ENCODE measurements around the gene KANSL1. TPM values are rescaled to one million over a fixed set of nuclear protein-coding genes. Genes with fewer than 3 reads are reported as not detected.

The KANSL1 gene
- total and polyA plus RNA-seq, 2 experiments from 2014 or later: 12.2 to 38.2 TPM

DNA sequence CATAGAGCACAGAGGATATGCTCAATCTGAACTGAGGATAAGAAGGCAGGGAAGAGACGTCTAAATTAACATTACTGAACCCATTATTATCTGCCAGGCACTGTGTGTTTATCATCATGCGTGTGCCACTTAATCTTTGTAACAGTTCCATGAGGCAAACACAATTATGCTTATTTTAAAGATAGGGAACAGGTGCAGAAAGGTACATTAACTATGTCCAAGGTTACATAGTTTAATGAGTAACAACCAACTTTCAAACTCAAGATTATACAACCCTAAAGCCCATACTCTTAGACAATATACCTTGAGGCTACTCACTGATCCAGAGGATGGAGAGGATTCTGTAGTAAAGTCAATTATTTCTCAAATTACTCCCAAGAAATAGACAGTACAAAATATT is 151.0 kb downstream of the KANSL1 start:
- Histone ChIP-seq H3K9me3 (ENCODE audit: low read depth) (no peaks in the 10 kb centered on the region), H3K4me1 (ENCODE audit: insufficient read depth) (peaks cover 4% of the 10 kb centered on the region; the same call in 1 of the 2 replicates), H2AFZ (no peak overlapping the region), H3K27ac (no peak overlapping the region), H3F3A (ENCODE audit: insufficient read depth) (peaks cover 11% of the 10 kb centered on the region), H3K36me3 (ENCODE audit: low read depth) (peaks cover 50% of the 10 kb centered on the region), H3K4me3 (no peak overlapping the region), H3K9me2 (ENCODE audit: insufficient read depth) (no peaks in the 10 kb centered on the region), H3K9ac (no peak overlapping the region), H3K4me2 (ENCODE audit: unreplicated experiment) (no peak overlapping the region), H3K79me2 (ENCODE audit: insufficient read depth) (peaks cover 40% of the 10 kb centered on the region), H4K20me1 (ENCODE audit: insufficient read depth) (no peaks in the 10 kb centered on the region), H3K27me3 (replicated peaks; ENCODE audit: insufficient read depth) (no peaks in the 10 kb centered on the region)
- 81 to 87% methylated on average over 2 of the region's 2 CpGs for WGBS, 2 experiments (ENCODE audit: low coverage in 1 of 2, low lambda C conversion rate in 2 of 2, missing lambda C conversion rate in 2 of 2)
- in situ Hi-C loops (cut with MboI): loop anchor here (10.0 kb wide), 1 partner anchor 63 kb away; no protein-coding TSS in a partner anchor
- no peak for DNase-seq
- TF ChIP-seq EZH2 (IDR thresholded peaks at IDR 0.05; ENCODE audit: insufficient read depth, poor library complexity, severe bottlenecking) (no peak), EZH2phosphoT487 (IDR thresholded peaks at IDR 0.05; ENCODE audit: insufficient read depth, low read depth) (no peak)

DNA sequence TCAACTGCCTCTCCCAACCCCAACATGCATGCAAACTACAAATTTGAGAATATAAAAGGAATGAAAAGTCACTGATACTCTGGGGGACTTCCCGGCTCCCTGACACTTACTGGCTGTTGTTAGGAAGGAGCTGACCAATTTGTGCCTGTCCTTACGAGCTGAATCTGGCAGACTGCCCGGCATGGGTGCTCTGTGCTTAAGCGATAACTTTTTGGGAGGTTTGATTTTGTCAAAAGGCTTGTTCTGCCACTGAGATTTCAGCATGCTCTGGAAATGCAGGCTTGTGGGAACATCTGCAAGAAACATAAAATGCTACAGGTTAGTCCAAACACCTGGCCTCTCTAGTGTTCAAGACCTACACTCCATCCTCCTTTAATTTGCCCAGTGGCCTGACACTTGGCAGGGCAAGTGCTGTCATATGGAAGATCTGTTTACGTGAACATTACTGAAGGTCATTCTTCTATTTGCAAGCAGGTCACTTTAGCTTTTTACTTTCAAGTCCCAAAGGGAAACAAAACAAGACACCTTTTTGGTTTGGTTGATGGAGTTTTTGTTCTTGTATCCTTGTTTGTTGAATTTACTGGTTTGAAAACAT is 153.5 kb downstream of the KANSL1 start:
- in situ Hi-C loops (cut with MboI): loop anchor here (10.0 kb wide), 2 partner anchors 65 to 175 kb away; no protein-coding TSS in a partner anchor

DNA sequence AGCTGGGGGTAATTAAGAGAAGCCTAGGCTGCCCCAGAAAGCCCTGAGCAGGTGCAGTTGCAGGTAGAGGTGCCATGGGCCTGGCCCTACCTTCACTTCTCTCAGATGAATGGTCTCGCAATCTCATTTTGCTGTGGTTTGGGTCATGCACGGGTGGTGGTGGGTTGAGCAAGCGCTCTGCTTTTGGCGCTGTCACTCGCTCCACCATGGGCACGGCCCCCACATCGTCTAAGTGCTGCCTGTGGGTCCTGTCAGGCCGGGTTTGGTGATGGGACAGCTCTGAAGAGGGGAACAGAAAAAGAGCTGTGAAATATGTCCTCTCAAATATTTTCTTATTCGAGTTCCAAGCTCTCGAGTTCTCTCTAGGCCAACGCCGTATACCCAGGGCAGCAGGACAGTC is 154.3 kb downstream of the KANSL1 start:
- TF ChIP-seq EZH2phosphoT487 (IDR thresholded peaks at IDR 0.05; ENCODE audit: insufficient read depth, low read depth): no peak
- TF ChIP-seq EZH2 (IDR thresholded peaks at IDR 0.05; ENCODE audit: insufficient read depth, poor library complexity, severe bottlenecking): no peak
- Histone ChIP-seq H3K27ac (no peak overlapping the region), H3K9me3 (ENCODE audit: low read depth) (no peaks in the 10 kb centered on the region), H4K20me1 (ENCODE audit: insufficient read depth) (no peaks in the 10 kb centered on the region), H3K79me2 (ENCODE audit: insufficient read depth) (peaks cover 24% of the 10 kb centered on the region), H3K4me3 (no peak overlapping the region), H3K36me3 (ENCODE audit: low read depth) (peaks cover 68% of the 10 kb centered on the region), H2AFZ (no peak overlapping the region), H3K4me2 (ENCODE audit: unreplicated experiment) (no peak overlapping the region), H3K27me3 (replicated peaks; ENCODE audit: insufficient read depth) (no peaks in the 10 kb centered on the region), H3K9ac (no peak overlapping the region), H3K9me2 (ENCODE audit: insufficient read depth) (no peaks in the 10 kb centered on the region), H3F3A (ENCODE audit: insufficient read depth) (no peaks in the 10 kb centered on the region), H3K4me1 (ENCODE audit: insufficient read depth) (peaks cover 1% of the 10 kb centered on the region; the same call in 1 of the 2 replicates)
- WGBS, 2 experiments (ENCODE audit: low coverage in 1 of 2, low lambda C conversion rate in 2 of 2, missing lambda C conversion rate in 2 of 2): 97 to 99% methylated on average over 12 of the region's 12 CpGs
- in situ Hi-C loops (cut with MboI): loop anchor here (10.0 kb wide), 1 partner anchor 176 kb away; no protein-coding TSS in a partner anchor
- no peak for DNase-seq

More for the DNA sequence above, 153.5 kb downstream of the KANSL1 start:
- peaks cover 62% of the 10 kb centered on the region for H3K36me3 ChIP-seq (ENCODE audit: low read depth)
- no peak overlapping the region for H3K4me3 ChIP-seq
- H3K27ac ChIP-seq: no peak overlapping the region
- H3F3A ChIP-seq (ENCODE audit: insufficient read depth): peaks cover 3% of the 10 kb centered on the region; the same call in 1 of the 2 replicates
- H3K79me2 ChIP-seq (ENCODE audit: insufficient read depth): peaks cover 28% of the 10 kb centered on the region
- no peaks in the 10 kb centered on the region for H3K9me3 ChIP-seq (ENCODE audit: low read depth)
- no peaks in the 10 kb centered on the region for H4K20me1 ChIP-seq (ENCODE audit: insufficient read depth)
- no peak for DNase-seq
- TF ChIP-seq EZH2phosphoT487 (IDR thresholded peaks at IDR 0.05; ENCODE audit: insufficient read depth, low read depth): no peak
- TF ChIP-seq EZH2 (IDR thresholded peaks at IDR 0.05; ENCODE audit: insufficient read depth, poor library complexity, severe bottlenecking): no peak
- H3K27me3 ChIP-seq (replicated peaks; ENCODE audit: insufficient read depth): no peaks in the 10 kb centered on the region
- H3K4me2 ChIP-seq (ENCODE audit: unreplicated experiment): no peak overlapping the region
- peaks cover 4% of the 10 kb centered on the region; the same call in 1 of the 2 replicates for H3K4me1 ChIP-seq (ENCODE audit: insufficient read depth)
- 82% methylated on average over 5 of the region's 5 CpGs for WGBS, 2 experiments (ENCODE audit: low coverage in 1 of 2, low lambda C conversion rate in 2 of 2, missing lambda C conversion rate in 2 of 2)
- no peak overlapping the region for H2AFZ ChIP-seq
- H3K9ac ChIP-seq: no peak overlapping the region
- no peaks in the 10 kb centered on the region for H3K9me2 ChIP-seq (ENCODE audit: insufficient read depth)

DNA sequence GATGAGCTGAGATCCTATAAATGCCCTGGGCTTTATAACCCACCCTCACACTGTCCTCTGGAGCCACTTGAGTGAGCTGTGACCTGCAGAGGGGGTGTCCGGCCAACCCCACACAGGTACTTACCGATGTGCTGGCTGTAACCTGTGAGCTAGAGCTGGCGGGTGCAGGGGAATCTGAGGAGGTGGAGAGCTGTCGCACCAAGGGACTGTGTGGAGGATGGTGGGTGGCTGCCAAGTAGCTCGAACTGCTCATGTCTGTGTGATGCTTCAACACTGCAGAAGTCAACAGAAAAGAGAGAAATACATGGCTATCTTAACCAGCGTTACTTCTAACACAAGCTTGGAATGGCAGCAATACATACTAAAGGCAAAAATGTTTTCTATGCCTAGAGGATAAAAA is 154.8 kb downstream of the KANSL1 start:
- H2AFZ ChIP-seq: no peak overlapping the region
- H3K79me2 ChIP-seq (ENCODE audit: insufficient read depth): peaks cover 19% of the 10 kb centered on the region
- H3K27ac ChIP-seq: no peak overlapping the region
- 82 to 84% methylated on average over 6 of the region's 6 CpGs for WGBS, 2 experiments (ENCODE audit: low coverage in 1 of 2, low lambda C conversion rate in 2 of 2, missing lambda C conversion rate in 2 of 2)
- no peak for DNase-seq
- H3K9me2 ChIP-seq (ENCODE audit: insufficient read depth): no peaks in the 10 kb centered on the region
- no peaks in the 10 kb centered on the region for H3K9me3 ChIP-seq (ENCODE audit: low read depth)
- H3K9ac ChIP-seq: no peak overlapping the region
- no peak for TF ChIP-seq EZH2phosphoT487 (IDR thresholded peaks at IDR 0.05; ENCODE audit: insufficient read depth, low read depth)
- in situ Hi-C loops (cut with MboI): loop anchor here (10.0 kb wide), 1 partner anchor 176 kb away; no protein-coding TSS in a partner anchor
- no peaks in the 10 kb centered on the region for H4K20me1 ChIP-seq (ENCODE audit: insufficient read depth)
- no peaks in the 10 kb centered on the region for H3K4me1 ChIP-seq (ENCODE audit: insufficient read depth)
- H3F3A ChIP-seq (ENCODE audit: insufficient read depth): no peaks in the 10 kb centered on the region
- H3K36me3 ChIP-seq (ENCODE audit: low read depth): peaks cover 72% of the 10 kb centered on the region
- H3K4me3 ChIP-seq: no peak overlapping the region
- no peak overlapping the region for H3K4me2 ChIP-seq (ENCODE audit: unreplicated experiment)
- no peaks in the 10 kb centered on the region for H3K27me3 ChIP-seq (replicated peaks; ENCODE audit: insufficient read depth)

Measured in GM23248 (cell line).